HepG2 (cell line): Measurements from ENCODE around the gene STK40. TPM values are rescaled to one million over a fixed set of nuclear protein-coding genes. Genes with fewer than 3 reads are reported as not detected.
A peak's percentile ranks its signal among the peaks of the same experiment; 100 is the strongest.

Experiments
- ATAC-seq: fragments of 200-7000 bp; cut with Tn5 transposase; 3 replicates; pipeline ENCODE4 v1.9.1; 2020; ENCODE audit warnings: mild to moderate bottlenecking, moderate library complexity
- BruUV-seq: library from RNA; stranded (reverse); fragments of 400-500 nt; replicated peaks from 2 replicates; lab custom pipeline; 2021; lab: Mats Ljungman, UMichigan
- CTCF ChIA-PET: fragments of 300-600 bp; formaldehyde crosslinking; extraction: SDS; loops from one replicate; lab custom pipeline; 2021; ENCODE audit warnings: low total read pairs, inconsistent platforms, low intra/inter-chr PET ratio; lab: Yijun Ruan, JAX
- POLR2A ChIA-PET: fragments of 350-600 bp; sonication (Branson Sonifier 250); formaldehyde crosslinking; loops from one replicate; lab custom pipeline; 2020; ENCODE audit warnings: antibody characterized with exemption, inconsistent platforms; lab: Yijun Ruan, JAX
- DNase-seq: peaks from one replicate; pipeline ENCODE4 v3.0.0-alpha.2; 2015; ENCODE audit warnings: low spot score
- FAIRE-seq: peaks from 3 replicates; lab custom pipeline; 2011; peaks lifted over from hg19 to GRCh38; lab: Jason Lieb, UNC
- H2AFZ ChIP-seq: one replicate; pipeline ENCODE4 v1.6.1; 2011; ENCODE audit warnings: low read length, inconsistent platforms
- H3K27ac ChIP-seq: fragments of 300-600 bp; 3 replicates; pipeline ENCODE4 v1.8.0; 2011; ENCODE audit warnings: mixed run types, mild to moderate bottlenecking, mixed read lengths, low read length, inconsistent platforms; ENCODE audit not compliant: insufficient read depth; ENCODE audit errors: extremely low read length
- H3K27me3 ChIP-seq, 2 experiments: fragments of 200-600 bp in 1 of 2; 2 replicates in 1 of 2; 3 replicates in 1 of 2; pipeline versions ENCODE4 v1.6.0 to v1.8.0; 2011; ENCODE audit warnings: low read length in 2 of 2, mild to moderate bottlenecking in 2 of 2, moderate library complexity in 2 of 2, inconsistent platforms in 1 of 2; ENCODE audit not compliant: insufficient read depth in 2 of 2, control insufficient read depth in 1 of 2
- H3K36me3 ChIP-seq, 2 experiments: fragments of 200-600 bp in 1 of 2; replicated peaks in 1 of 2; 2 replicates in 1 of 2; 3 replicates in 1 of 2; pipeline versions ENCODE4 v1.5.1 to v1.8.0; 2011; ENCODE audit warnings: low read length in 2 of 2, inconsistent platforms in 1 of 2; ENCODE audit not compliant: insufficient read depth in 2 of 2, control insufficient read depth in 1 of 2
- H3K4me1 ChIP-seq: 2 replicates; pipeline ENCODE4 v1.5.1; 2012; ENCODE audit warnings: low read length, inconsistent platforms; ENCODE audit not compliant: insufficient read depth
- H3K4me2 ChIP-seq: 2 replicates; pipeline ENCODE4 v1.6.0; 2011; ENCODE audit warnings: low read depth, low read length, inconsistent platforms
- H3K4me3 ChIP-seq, 3 experiments: fragments of 200-600 bp in 1 of 3; sonication (generic), shearing (Covaris generic) in 1 of 3; replicated peaks in 1 of 3; 2 replicates each; pipeline ENCODE4 v1.5.1; 2011 to 2016; ENCODE audit warnings: low read length in 3 of 3, inconsistent platforms in 2 of 3, low read depth in 2 of 3, mild to moderate bottlenecking in 2 of 3, control low read depth in 1 of 3, mixed read lengths in 1 of 3; ENCODE audit not compliant: insufficient read depth in 1 of 3
- H3K79me2 ChIP-seq: one replicate; pipeline ENCODE4 v1.6.1; 2011; ENCODE audit warnings: low read length, inconsistent platforms; ENCODE audit not compliant: insufficient read depth
- H3K9ac ChIP-seq: 2 replicates; pipeline ENCODE4 v1.6.0; 2011; ENCODE audit warnings: mild to moderate bottlenecking, low read depth, low read length, inconsistent platforms; ENCODE audit not compliant: insufficient read depth
- H3K9me3 ChIP-seq: 2 replicates; pipeline ENCODE4 v1.5.1; 2012; ENCODE audit warnings: mild to moderate bottlenecking, low read length
- H4K20me1 ChIP-seq: 2 replicates; pipeline ENCODE4 v1.6.0; 2011; ENCODE audit warnings: inconsistent platforms, mild to moderate bottlenecking, low read length, moderate library complexity; ENCODE audit not compliant: insufficient read depth
- GMEB2 ChIP-seq: IDR thresholded peaks from 2 replicates; pipeline ENCODE4 v1.6.1; 2016; ENCODE audit warnings: missing biosample characterization, missing genetic modification reagents, low read depth
- NR0B2 ChIP-seq: sonication (generic); formaldehyde crosslinking; IDR thresholded peaks from 2 replicates; pipeline ENCODE4 v1.4.0; 2020; ENCODE audit warnings: mild to moderate bottlenecking, missing genetic modification reagents
- THAP11 ChIP-seq: IDR thresholded peaks from 2 replicates; pipeline ENCODE4 v1.6.1; 2016; ENCODE audit warnings: missing biosample characterization, missing genetic modification reagents
- TRIM22 ChIP-seq: fragments of 450-650 bp; IDR thresholded peaks from 2 replicates; pipeline ENCODE4 v1.6.1; 2017
- ZNF20 ChIP-seq: sonication (generic); formaldehyde crosslinking; IDR thresholded peaks from 2 replicates; pipeline ENCODE4 v1.4.0; 2020; ENCODE audit warnings: mild to moderate bottlenecking, moderate library complexity, missing genetic modification reagents
- ZNF770 ChIP-seq: sonication (generic); formaldehyde crosslinking; IDR thresholded peaks from 2 replicates; pipeline ENCODE4 v1.5.0; 2020; ENCODE audit warnings: mild to moderate bottlenecking, missing genetic modification reagents
- WGBS: methylation state at CpG from one replicate; pipeline ENCODE4 v1.1.6; 2017; ENCODE audit warnings: low lambda C conversion rate; 5-methylcytosine and 5-hydroxymethylcytosine counted together
- in situ Hi-C: cut with HindIII; loops from 2 replicates; pipeline ENCODE4 v1.10.0; 2017; ENCODE audit warnings: low pct_unique_long_range_greater_than_20kb; ENCODE audit not compliant: extremely low pct_ligation_motif_present
- intact Hi-C: fragments of 100-400 bp; cut with micrococcal nuclease; formaldehyde crosslinking; loops from one replicate; pipeline ENCODE4 v1.10.0; 2022; ENCODE audit not compliant: unreplicated experiment
- polyA plus RNA-seq, 8 experiments: library from polyadenylated mRNA; depleted of rRNA in 3 of 8; stranded (reverse) in 7 of 8; unstranded in 1 of 8; fragments of >200 nt; fragmentation: Illumina TruSeq in 4 of 8; extraction: Trizol in 4 of 8; gene quantifications; 2 replicates each; pipeline versions ENCODE4 v1.2.1 to v1.2.3, GENCODE V29; 2011 to 2016; ENCODE audit warnings: low read depth in 4 of 8, missing spikeins in 1 of 8, mixed read lengths in 1 of 8; ENCODE audit not compliant: insufficient read depth in 1 of 8
- total RNA-seq, 5 experiments: library from RNA; depleted of rRNA; stranded (reverse); fragments of >200 nt; fragmentation: Illumina TruSeq; extraction: Trizol; gene quantifications; 2 replicates each; pipeline ENCODE4 v1.2.3, GENCODE V29; 2016; ENCODE audit warnings: low read depth in 1 of 5

STK40 gene
- total and polyA plus RNA-seq, 2 of the 13 experiments (the other 11 are each of a cell fraction or from before 2014, with no cell fraction given) = 33.8 to 35.1 TPM

- intact Hi-C loops = loop anchor here (5.0 kb wide), 1 partner anchor 39 kb away; no protein-coding TSS in a partner anchor
- ATAC-seq = no peak
- Histone ChIP-seq H3K9ac (no peak overlapping the region), H3K9me3 (no peaks in the 10 kb centered on the region), H3K27me3 (no peaks in the 10 kb centered on the region; a peak in 1 of 5 replicates), H3K4me1 (peaks cover 80% of the 10 kb centered on the region), H3K4me3 (peak overlapping the region in 1 of 3 experiments; percentile 35; a peak in 2 of 6 replicates), H3K79me2 (peaks cover 68% of the 10 kb centered on the region), H2AFZ (no peak overlapping the region), H3K4me2 (peak overlapping the region; percentile 50), H3K27ac (peak overlapping the region; percentile 49), H4K20me1 (peaks cover 10% of the 10 kb centered on the region), H3K36me3 (peaks cover 6% of the 10 kb centered on the region in 2 experiments; a peak in 4 of 5 replicates)
- TF ChIP-seq GMEB2 (no peak), THAP11 (no peak), ZNF20 (no peak), NR0B2 (CRISPR knock-in tag) (no peak), ZNF770 (CRISPR knock-in tag) (peak; percentile 2; the same call in 1 of the 2 replicates), TRIM22 (no peak)
- BruUV-seq = no TSS peak
- ChIA-PET POLR2A (interaction anchor here (1.1 to 9.5 kb wide), 3 partner anchors 15 to 17 kb away, joined by 3 to 391 read pairs (median 12); partner anchors contain the start of gene LSM10), CTCF (no interaction called here)
- WGBS = 91% methylated on average over 4 of the region's 4 CpGs
- no peak for FAIRE-seq
- DNase-seq = no peak
- in situ Hi-C loops = no loop called here
These were observed 2.5 kb downstream of the STK40 start for GRCh38 chr1:36383240-36383639.
